ENCODE measurements around the gene LEMD2. TPM values are rescaled to one million over a fixed set of nuclear protein-coding genes. Genes with fewer than 3 reads are reported as not detected.

LEMD2 gene
- total and polyA plus RNA-seq, 9 of the 15 experiments (the other 6 are each of a cell fraction or from before 2014, with no cell fraction given) = 0.32 to 46.3 (median 30.8) TPM

DNA sequence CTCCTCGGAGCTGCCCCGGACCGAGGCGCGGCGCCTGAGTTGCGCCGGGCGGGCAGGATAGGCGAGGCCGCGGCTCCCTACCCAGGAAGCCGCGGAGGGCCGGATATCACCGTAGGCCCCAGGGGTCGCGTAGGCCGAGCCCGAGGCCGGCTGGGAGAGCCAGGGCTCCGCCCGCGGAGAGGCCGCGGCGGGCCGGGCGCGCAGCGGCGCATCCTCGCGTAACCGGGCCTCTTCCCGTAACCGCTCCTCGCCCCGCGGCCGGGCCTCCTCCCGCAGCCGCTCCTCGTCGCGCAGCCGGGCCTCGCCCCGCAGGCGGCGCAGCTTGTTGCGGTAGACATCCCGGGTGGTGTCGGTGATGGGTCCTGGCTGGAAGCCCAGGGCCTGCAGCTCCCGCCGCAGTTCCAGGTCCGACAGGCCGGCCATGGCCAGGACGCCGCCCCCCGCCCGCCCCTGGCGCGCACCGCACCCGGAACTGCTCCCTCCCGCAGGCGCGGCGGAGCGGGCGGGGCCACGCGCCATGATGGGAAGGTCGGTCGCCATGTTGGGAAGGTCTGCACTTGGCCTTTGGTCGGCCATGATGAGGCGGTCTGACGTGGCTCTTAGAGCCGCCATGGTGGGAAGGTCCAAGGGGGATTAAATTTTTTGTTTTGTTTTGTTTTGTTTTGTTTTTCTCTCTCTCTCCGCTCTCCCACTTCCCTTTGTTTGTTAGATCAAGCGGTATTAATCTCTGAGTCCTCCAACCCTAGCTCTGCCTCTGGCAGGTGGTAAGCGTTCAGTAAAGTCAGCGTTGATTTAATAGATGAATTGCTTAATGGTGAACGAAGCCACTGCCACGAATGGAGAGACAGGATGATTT is at the start of gene LEMD2 (continued):
- TF ChIP-seq, protein P1, sequence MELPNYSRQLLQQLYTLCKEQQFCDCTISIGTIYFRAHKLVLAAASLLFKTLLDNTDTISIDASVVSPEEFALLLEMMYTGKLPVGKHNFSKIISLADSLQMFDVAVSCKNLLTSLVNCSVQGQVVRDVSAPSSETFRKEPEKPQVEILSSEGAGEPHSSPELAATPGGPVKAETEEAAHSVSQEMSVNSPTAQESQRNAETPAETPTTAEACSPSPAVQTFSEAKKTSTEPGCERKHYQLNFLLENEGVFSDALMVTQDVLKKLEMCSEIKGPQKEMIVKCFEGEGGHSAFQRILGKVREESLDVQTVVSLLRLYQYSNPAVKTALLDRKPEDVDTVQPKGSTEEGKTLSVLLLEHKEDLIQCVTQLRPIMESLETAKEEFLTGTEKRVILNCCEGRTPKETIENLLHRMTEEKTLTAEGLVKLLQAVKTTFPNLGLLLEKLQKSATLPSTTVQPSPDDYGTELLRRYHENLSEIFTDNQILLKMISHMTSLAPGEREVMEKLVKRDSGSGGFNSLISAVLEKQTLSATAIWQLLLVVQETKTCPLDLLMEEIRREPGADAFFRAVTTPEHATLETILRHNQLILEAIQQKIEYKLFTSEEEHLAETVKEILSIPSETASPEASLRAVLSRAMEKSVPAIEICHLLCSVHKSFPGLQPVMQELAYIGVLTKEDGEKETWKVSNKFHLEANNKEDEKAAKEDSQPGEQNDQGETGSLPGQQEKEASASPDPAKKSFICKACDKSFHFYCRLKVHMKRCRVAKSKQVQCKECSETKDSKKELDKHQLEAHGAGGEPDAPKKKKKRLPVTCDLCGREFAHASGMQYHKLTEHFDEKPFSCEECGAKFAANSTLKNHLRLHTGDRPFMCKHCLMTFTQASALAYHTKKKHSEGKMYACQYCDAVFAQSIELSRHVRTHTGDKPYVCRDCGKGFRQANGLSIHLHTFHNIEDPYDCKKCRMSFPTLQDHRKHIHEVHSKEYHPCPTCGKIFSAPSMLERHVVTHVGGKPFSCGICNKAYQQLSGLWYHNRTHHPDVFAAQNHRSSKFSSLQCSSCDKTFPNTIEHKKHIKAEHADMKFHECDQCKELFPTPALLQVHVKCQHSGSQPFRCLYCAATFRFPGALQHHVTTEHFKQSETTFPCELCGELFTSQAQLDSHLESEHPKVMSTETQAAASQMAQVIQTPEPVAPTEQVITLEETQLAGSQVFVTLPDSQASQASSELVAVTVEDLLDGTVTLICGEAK (IDR thresholded peaks at IDR 0.05) = peak; percentile 86
- TF ChIP-seq, protein P1 (CRISPR knock-in tag; IDR thresholded peaks at IDR 0.05) = no peak
- TF ChIP-seq, protein P2, sequence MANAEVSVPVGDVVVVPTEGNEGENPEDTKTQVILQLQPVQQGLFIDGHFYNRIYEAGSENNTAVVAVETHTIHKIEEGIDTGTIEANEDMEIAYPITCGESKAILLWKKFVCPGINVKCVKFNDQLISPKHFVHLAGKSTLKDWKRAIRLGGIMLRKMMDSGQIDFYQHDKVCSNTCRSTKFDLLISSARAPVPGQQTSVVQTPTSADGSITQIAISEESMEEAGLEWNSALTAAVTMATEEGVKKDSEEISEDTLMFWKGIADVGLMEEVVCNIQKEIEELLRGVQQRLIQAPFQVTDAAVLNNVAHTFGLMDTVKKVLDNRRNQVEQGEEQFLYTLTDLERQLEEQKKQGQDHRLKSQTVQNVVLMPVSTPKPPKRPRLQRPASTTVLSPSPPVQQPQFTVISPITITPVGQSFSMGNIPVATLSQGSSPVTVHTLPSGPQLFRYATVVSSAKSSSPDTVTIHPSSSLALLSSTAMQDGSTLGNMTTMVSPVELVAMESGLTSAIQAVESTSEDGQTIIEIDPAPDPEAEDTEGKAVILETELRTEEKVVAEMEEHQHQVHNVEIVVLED (CRISPR knock-in tag; IDR thresholded peaks at IDR 0.05) = peak; percentile 91
- TF ChIP-seq COPS2 (conservative IDR thresholded peaks at IDR 0.05) (no peak), POLR2AphosphoS5 (IDR thresholded peaks at IDR 0.05; ENCODE audit: control insufficient read depth, insufficient read depth, low read depth, low read length) (peak; percentile 99), JUN (IDR thresholded peaks at IDR 0.05; ENCODE audit: borderline replicate concordance, low read depth, low read length) (peak; percentile 59; the same call in 1 of the 2 replicates), JUN (CRISPR knock-in tag; IDR thresholded peaks at IDR 0.05; ENCODE audit: borderline replicate concordance) (no peak), ELF2 (CRISPR knock-in tag; IDR thresholded peaks at IDR 0.05) (peak; percentile 95), ZNF175 (CRISPR knock-in tag; IDR thresholded peaks at IDR 0.05; ENCODE audit: low read depth) (peak; percentile 99), ZNF41 (CRISPR knock-in tag; conservative IDR thresholded peaks at IDR 0.05) (peak; percentile 85; the same call in 1 of the 2 replicates), ERF (CRISPR knock-in tag; IDR thresholded peaks at IDR 0.05) (peak; percentile 84; the same call in 1 of the 2 replicates), ZNF561 (CRISPR knock-in tag; conservative IDR thresholded peaks at IDR 0.05) (no peak)
- TF ChIP-seq, protein P3, sequence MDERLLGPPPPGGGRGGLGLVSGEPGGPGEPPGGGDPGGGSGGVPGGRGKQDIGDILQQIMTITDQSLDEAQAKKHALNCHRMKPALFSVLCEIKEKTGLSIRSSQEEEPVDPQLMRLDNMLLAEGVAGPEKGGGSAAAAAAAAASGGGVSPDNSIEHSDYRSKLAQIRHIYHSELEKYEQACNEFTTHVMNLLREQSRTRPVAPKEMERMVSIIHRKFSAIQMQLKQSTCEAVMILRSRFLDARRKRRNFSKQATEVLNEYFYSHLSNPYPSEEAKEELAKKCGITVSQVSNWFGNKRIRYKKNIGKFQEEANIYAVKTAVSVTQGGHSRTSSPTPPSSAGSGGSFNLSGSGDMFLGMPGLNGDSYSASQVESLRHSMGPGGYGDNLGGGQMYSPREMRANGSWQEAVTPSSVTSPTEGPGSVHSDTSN (CRISPR knock-in tag; IDR thresholded peaks at IDR 0.05; ENCODE audit: low read depth) = no peak
- TF ChIP-seq, protein P3 (tag; conservative IDR thresholded peaks at IDR 0.05; ENCODE audit: low read depth) = no peak

Data from K562 (cell line).